Measurements from ENCODE around the gene NR5A1. TPM values are rescaled to one million over a fixed set of nuclear protein-coding genes. Genes with fewer than 3 reads are reported as not detected.

The NR5A1 gene
- total RNA-seq, 4 donors from 2014 or later, result 0.14 to 0.58 TPM; not detected in 2

DNA sequence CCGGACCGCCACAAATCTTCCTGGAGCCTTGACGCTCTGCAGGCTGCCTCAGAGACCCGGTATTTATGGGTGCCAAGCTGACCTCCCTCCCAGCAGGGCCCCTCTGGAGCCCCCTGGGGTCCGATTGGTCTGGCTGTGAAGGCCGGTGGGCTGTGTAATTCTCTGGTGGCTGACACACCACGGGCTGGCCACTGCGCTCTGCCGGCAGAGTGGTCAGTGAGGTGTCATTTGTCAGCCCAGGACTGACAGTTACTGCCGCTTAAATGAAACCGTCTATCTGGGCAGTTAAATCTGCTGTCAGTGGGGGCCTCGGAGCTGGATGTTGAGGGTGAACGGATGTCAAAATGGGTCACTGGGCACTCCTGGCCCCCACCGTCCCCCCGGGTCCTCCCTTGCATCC, 10.7 kb downstream of the NR5A1 start:
- Histone ChIP-seq H3K4me1 (no peaks in the 10 kb centered on the region), H3K27ac (no peak overlapping the region), H3K4me3 (no peak overlapping the region), H3K27me3 (peaks cover 0 to 3% of the 10 kb centered on the region in 2 donors), H3K9me3 (no peaks in the 10 kb centered on the region), H3K36me3 (no peaks in the 10 kb centered on the region)
- no peak for DNase-seq
- intact Hi-C loops (cut with DNase I; ENCODE audit: low total_unique reads), result no loop called here
- TF ChIP-seq, protein P1, sequence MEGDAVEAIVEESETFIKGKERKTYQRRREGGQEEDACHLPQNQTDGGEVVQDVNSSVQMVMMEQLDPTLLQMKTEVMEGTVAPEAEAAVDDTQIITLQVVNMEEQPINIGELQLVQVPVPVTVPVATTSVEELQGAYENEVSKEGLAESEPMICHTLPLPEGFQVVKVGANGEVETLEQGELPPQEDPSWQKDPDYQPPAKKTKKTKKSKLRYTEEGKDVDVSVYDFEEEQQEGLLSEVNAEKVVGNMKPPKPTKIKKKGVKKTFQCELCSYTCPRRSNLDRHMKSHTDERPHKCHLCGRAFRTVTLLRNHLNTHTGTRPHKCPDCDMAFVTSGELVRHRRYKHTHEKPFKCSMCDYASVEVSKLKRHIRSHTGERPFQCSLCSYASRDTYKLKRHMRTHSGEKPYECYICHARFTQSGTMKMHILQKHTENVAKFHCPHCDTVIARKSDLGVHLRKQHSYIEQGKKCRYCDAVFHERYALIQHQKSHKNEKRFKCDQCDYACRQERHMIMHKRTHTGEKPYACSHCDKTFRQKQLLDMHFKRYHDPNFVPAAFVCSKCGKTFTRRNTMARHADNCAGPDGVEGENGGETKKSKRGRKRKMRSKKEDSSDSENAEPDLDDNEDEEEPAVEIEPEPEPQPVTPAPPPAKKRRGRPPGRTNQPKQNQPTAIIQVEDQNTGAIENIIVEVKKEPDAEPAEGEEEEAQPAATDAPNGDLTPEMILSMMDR (IDR thresholded peaks at IDR 0.05), result no peak

DNA sequence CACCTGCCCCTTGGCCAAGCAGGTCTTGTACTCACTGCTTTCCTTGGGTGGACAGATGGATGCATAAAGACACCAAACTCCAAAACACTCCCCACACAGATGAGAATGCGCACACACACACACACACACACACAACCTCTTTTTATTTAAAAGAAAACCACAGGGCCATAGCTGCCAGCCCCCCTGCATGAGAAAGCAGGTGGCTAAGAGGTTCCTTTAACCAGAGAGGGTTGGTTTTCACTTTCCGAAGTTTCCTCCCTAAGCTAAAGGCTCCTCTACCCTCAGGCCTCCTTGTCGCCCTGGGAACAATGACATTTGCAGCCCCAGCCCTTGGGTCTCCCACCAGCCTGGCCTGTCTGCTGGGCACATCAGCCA, 11.1 kb downstream of the NR5A1 start:
- no peak for DNase-seq
- no peak for TF ChIP-seq POLR2A (IDR thresholded peaks at IDR 0.05)
- TF ChIP-seq, protein P1 (IDR thresholded peaks at IDR 0.05), result no peak
- Histone ChIP-seq H3K27ac (no peak overlapping the region), H3K4me1 (no peaks in the 10 kb centered on the region), H3K36me3 (no peaks in the 10 kb centered on the region), H3K4me3 (no peak overlapping the region), H3K27me3 (no peaks in the 10 kb centered on the region), H3K9me3 (no peaks in the 10 kb centered on the region)
- intact Hi-C loops (cut with DNase I; ENCODE audit: low total_unique reads), result no loop called here

DNA sequence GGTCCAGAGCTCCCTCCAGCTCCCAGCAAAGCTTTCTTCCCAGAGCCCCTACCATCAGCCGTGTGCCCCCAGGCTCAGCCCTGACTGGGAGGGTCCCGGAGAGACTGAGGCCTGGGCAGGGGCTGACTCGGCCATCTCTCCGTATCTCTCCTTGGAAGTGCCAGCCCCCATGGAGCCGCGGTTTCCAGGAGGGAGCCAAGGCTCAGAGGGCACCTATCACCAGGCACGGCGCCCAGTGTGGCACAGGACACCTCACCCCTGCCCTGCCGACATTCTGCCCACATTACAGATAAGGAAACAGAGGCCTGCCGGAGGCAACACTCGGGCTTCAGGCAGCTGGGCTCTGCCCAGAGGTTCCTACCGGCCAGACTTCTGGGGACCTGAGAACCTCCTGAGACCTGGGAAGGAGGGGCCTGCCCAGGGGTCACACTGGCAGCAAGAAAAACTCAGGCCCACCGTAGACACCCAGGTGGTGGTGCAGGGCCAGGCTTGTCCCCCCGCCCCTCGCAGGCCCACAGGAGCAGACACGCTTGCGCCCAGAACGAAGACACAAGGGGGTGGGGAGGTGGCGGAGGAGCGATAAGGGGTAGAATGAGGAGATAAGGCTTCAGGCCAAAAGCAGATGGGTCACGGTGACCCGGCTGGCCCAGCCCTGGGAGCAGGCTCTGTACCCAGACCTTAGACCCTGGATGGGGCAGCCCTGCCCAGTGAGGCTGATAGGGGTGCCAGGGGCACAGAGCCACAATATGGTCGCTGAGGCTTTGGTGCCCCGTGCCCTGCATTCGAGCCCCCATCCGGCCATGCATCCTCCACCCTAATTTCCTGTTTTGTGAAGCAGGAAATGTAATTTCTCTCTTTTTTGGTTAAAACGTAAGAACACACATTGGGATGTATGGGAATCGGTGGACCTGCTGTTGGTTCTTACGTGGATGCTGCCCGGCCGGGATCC, 11.8 kb downstream of the NR5A1 start:
- Histone ChIP-seq H3K27me3 (no peaks in the 10 kb centered on the region), H3K36me3 (no peaks in the 10 kb centered on the region), H3K9me3 (no peaks in the 10 kb centered on the region), H3K4me1 (no peaks in the 10 kb centered on the region), H3K27ac (no peak overlapping the region), H3K4me3 (no peak overlapping the region)
- TF ChIP-seq, protein P1 (IDR thresholded peaks at IDR 0.05), result no peak
- TF ChIP-seq POLR2A (IDR thresholded peaks at IDR 0.05), result no peak
- DNase-seq, result no peak
- intact Hi-C loops (cut with DNase I; ENCODE audit: low total_unique reads), result no loop called here

DNA sequence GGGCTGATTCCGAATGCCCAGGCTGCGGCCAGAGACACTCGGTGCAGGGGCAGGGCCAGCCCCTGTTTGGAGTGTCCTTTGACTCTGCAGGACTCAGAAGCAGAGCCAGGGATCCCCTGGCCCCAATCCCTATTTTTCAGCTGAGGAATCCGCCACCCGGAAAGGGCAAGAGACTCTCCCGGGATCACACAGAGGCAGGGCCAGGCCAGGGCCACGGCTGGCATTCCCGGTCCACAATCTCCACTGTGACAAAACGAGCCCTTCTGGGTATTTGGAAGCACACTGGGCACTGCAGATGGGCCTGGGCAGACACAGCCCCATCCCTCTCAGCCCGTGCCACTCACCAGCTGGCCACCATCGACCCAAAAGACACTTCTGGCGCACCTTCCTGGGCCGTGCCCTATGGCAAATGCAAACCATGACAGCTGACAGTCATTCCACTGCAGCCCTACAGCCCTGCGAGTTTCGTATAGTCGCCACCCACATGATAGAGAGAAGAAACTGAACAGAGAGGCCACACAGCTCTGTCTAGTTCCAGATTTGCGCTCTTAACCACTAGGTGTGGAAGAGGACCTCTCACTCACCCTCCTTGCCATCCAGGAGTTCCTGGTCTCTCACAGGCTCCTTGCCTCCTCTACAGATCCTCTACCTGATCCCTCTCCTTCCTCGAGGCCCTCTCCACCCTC, 13.3 kb downstream of the NR5A1 start:
- H3K9me3 ChIP-seq, result no peaks in the 10 kb centered on the region
- intact Hi-C loops (cut with DNase I; ENCODE audit: low total_unique reads), result no loop called here
- no peaks in the 10 kb centered on the region for H3K36me3 ChIP-seq

More for the DNA sequence above, 13.3 kb downstream of the NR5A1 start:
- no peak for DNase-seq
- no peaks in the 10 kb centered on the region for H3K4me1 ChIP-seq
- H3K27me3 ChIP-seq, result no peaks in the 10 kb centered on the region
- H3K4me3 ChIP-seq, result no peak overlapping the region
- H3K27ac ChIP-seq, result no peak overlapping the region
- TF ChIP-seq, protein P1 (IDR thresholded peaks at IDR 0.05), result no peak
- no peak for TF ChIP-seq POLR2A (IDR thresholded peaks at IDR 0.05)

Data from uterus (tissue), 4 donors.